ENCODE data around the gene PRR29.
A peak's percentile ranks its signal among the peaks of the same experiment; 100 is the strongest.

PRR29 gene

GRCh38 chr17:64024781-64025731, 26.9 kb downstream of the PRR29 start:
- H3K27me3 ChIP-seq: no peaks in the 10 kb centered on the region
- no peaks in the 10 kb centered on the region for H3K4me1 ChIP-seq
- no peaks in the 10 kb centered on the region for H3K36me3 ChIP-seq
- no peak overlapping the region for H3K4me3 ChIP-seq (ENCODE audit: low read depth, low read length)
- no peak for DNase-seq
- no peak for TF ChIP-seq CTCF (IDR thresholded peaks at IDR 0.05; ENCODE audit: low read depth, low read length)
- no peaks in the 10 kb centered on the region for H3K9me3 ChIP-seq

GRCh38 chr17:64025732-64026294, 27.7 kb downstream of the PRR29 start:
- Histone ChIP-seq H3K27me3 (no peaks in the 10 kb centered on the region), H3K4me1 (no peaks in the 10 kb centered on the region), H3K4me3 (ENCODE audit: low read depth, low read length) (peak overlapping the region; percentile 42), H3K9me3 (no peaks in the 10 kb centered on the region), H3K36me3 (no peaks in the 10 kb centered on the region)
- peak; percentile 98 for TF ChIP-seq CTCF (IDR thresholded peaks at IDR 0.05; ENCODE audit: low read depth, low read length)
- peak; percentile 86 for DNase-seq

GRCh38 chr17:64028874-64029464, 30.8 kb downstream of the PRR29 start:
- peak; percentile 83 for TF ChIP-seq CTCF (IDR thresholded peaks at IDR 0.05; ENCODE audit: low read depth, low read length)
- Histone ChIP-seq H3K9me3 (no peaks in the 10 kb centered on the region), H3K27me3 (no peaks in the 10 kb centered on the region), H3K4me1 (no peaks in the 10 kb centered on the region), H3K4me3 (ENCODE audit: low read depth, low read length) (no peak overlapping the region), H3K36me3 (no peaks in the 10 kb centered on the region)
- peak; percentile 71 for DNase-seq

- Histone ChIP-seq H3K4me1 (no peaks in the 10 kb centered on the region), H3K27me3 (no peaks in the 10 kb centered on the region), H3K9me3 (no peaks in the 10 kb centered on the region), H3K4me3 (ENCODE audit: low read depth, low read length) (no peak overlapping the region), H3K36me3 (no peaks in the 10 kb centered on the region)
- no peak for DNase-seq
- no peak for TF ChIP-seq CTCF (IDR thresholded peaks at IDR 0.05; ENCODE audit: low read depth, low read length)
Observed at GRCh38 chr17:64032081-64032480, 33.9 kb downstream of the PRR29 start.

GRCh38 chr17:64036198-64036922, 38.2 kb downstream of the PRR29 start:
- no peak for DNase-seq
- Histone ChIP-seq H3K4me1 (no peaks in the 10 kb centered on the region), H3K4me3 (ENCODE audit: low read depth, low read length) (no peak overlapping the region), H3K9me3 (no peaks in the 10 kb centered on the region), H3K27me3 (no peaks in the 10 kb centered on the region), H3K36me3 (no peaks in the 10 kb centered on the region)
- peak; percentile 30 for TF ChIP-seq CTCF (IDR thresholded peaks at IDR 0.05; ENCODE audit: low read depth, low read length)
